ENCODE data around the gene WNT10A.

WNT10A gene

GRCh38 chr2:218858138-218858445 is 22.6 kb upstream of the WNT10A start:
- no peak for DNase-seq

- no peak for DNase-seq
Observed at GRCh38 chr2:218858671-218859555, 21.7 kb upstream of the WNT10A start.

GRCh38 chr2:218859556-218859987 is 21.1 kb upstream of the WNT10A start, which contains the start of gene WNT6:
Gene WNT6 (plus strand): TSS chr2:218859805. CDS start chr2:218860038, 233 bp downstream.
- no peak for DNase-seq

- no peak for DNase-seq
Observed at GRCh38 chr2:218859988-218860831, 20.4 kb upstream of the WNT10A start.

GRCh38 chr2:218860950-218861381 is 19.7 kb upstream of the WNT10A start:
- DNase-seq: peak; percentile 78

- no peak for DNase-seq
Observed at GRCh38 chr2:218861645-218862318, 18.9 kb upstream of the WNT10A start.

GRCh38 chr2:218863021-218863520 is 17.6 kb upstream of the WNT10A start:
- no peak for DNase-seq

- no peak for DNase-seq
Observed at GRCh38 chr2:218865396-218865795, 15.3 kb upstream of the WNT10A start.

GRCh38 chr2:218865999-218866398 is 14.7 kb upstream of the WNT10A start:
- no peak for DNase-seq

GRCh38 chr2:218867900-218868299 is 12.8 kb upstream of the WNT10A start:
- DNase-seq: no peak

- no peak for DNase-seq
Observed at GRCh38 chr2:218869064-218869463, 11.6 kb upstream of the WNT10A start.

- DNase-seq: no peak
Observed at GRCh38 chr2:218870984-218871344, 9.7 kb upstream of the WNT10A start.

GRCh38 chr2:218871345-218872302 is 9.0 kb upstream of the WNT10A start:
- no peak for DNase-seq

GRCh38 chr2:218872645-218873358 is 7.8 kb upstream of the WNT10A start:
- no peak for DNase-seq

GRCh38 chr2:218873359-218874194 is 7.1 kb upstream of the WNT10A start:
- DNase-seq: no peak

GRCh38 chr2:218875692-218876246 is 4.9 kb upstream of the WNT10A start:
- no peak for DNase-seq

- peak; percentile 60 for DNase-seq
Observed at GRCh38 chr2:218876562-218877219, 4.0 kb upstream of the WNT10A start.

GRCh38 chr2:218877331-218877730 is 3.3 kb upstream of the WNT10A start:
- DNase-seq: no peak

- DNase-seq: no peak
Observed at GRCh38 chr2:218877891-218878290, 2.8 kb upstream of the WNT10A start.
